CD8-positive, alpha-beta memory T cell (primary cell): ENCODE results near the gene ACP7. TPM values are rescaled to one million over a fixed set of nuclear protein-coding genes. Genes with fewer than 3 reads are reported as not detected.
A peak's percentile ranks its signal among the peaks of the same experiment; 100 is the strongest.
"Not testable (repeated sequence)": the region's sequence is repeated elsewhere in the genome, so short reads cannot be mapped to it uniquely, and the experiment has no call there.

Experiments used
- CTCF ChIA-PET: fragments of 350-600 bp; sonication (Branson Sonifier 250); formaldehyde crosslinking; loops from one replicate; lab custom pipeline; 2021; ENCODE audit warnings: antibody characterized with exemption; lab: Charles Lee
- POLR2A ChIA-PET: fragments of 350-600 bp; sonication (Branson Sonifier 250); formaldehyde crosslinking; loops from one replicate; lab custom pipeline; 2021; ENCODE audit warnings: antibody characterized with exemption; lab: Charles Lee
- DNase-seq, 5 donors: peaks; one replicate each; pipeline versions ENCODE4 v3.0.0 to v3.0.0-alpha.2; 2020 to 2022; ENCODE audit warnings: mixed read lengths in 1 of 5
- H3K27ac ChIP-seq: one replicate; pipeline ENCODE4 v1.7.0; 2013; ENCODE audit warnings: low read depth, mild to moderate bottlenecking, low read length, moderate library complexity
- H3K27me3 ChIP-seq: 2 replicates; pipeline ENCODE4 v1.7.0; 2013; ENCODE audit warnings: low read length, mild to moderate bottlenecking; ENCODE audit not compliant: insufficient read depth, poor library complexity, severe bottlenecking
- H3K36me3 ChIP-seq: 2 replicates; pipeline ENCODE4 v1.7.0; 2013; ENCODE audit warnings: mild to moderate bottlenecking, low read length, moderate library complexity; ENCODE audit not compliant: insufficient read depth
- H3K4me1 ChIP-seq: 2 replicates; pipeline ENCODE4 v1.7.0; 2013; ENCODE audit warnings: mild to moderate bottlenecking, low read length, moderate library complexity; ENCODE audit not compliant: insufficient read depth
- H3K4me3 ChIP-seq: 2 replicates; pipeline ENCODE4 v1.7.0; 2013; ENCODE audit warnings: mild to moderate bottlenecking, low read length
- H3K9me3 ChIP-seq: 2 replicates; pipeline ENCODE4 v1.7.0; 2013; ENCODE audit warnings: mild to moderate bottlenecking, low read length
- H3K27ac Mint-ChIP-seq, 8 donors: one replicate each; pipeline ENCODE4 v1.8.0; 2020 to 2021; ENCODE audit warnings: mixed read lengths in 8 of 8, mild to moderate bottlenecking in 6 of 8, inconsistent platforms in 3 of 8, moderate library complexity in 3 of 8
- H3K27me3 Mint-ChIP-seq, 2 donors: one replicate each; pipeline ENCODE4 v1.8.0; 2020 to 2021; ENCODE audit warnings: mixed read lengths in 2 of 2, mild to moderate bottlenecking in 1 of 2, moderate library complexity in 1 of 2
- H3K36me3 Mint-ChIP-seq, 3 donors: one replicate each; pipeline ENCODE4 v1.8.0; 2020 to 2021; ENCODE audit warnings: mixed read lengths in 3 of 3, inconsistent platforms in 1 of 3, mild to moderate bottlenecking in 1 of 3
- H3K4me1 Mint-ChIP-seq, 3 donors: one replicate each; pipeline ENCODE4 v1.8.0; 2020 to 2021; ENCODE audit warnings: mixed read lengths in 3 of 3, inconsistent platforms in 1 of 3, mild to moderate bottlenecking in 1 of 3
- H3K4me3 Mint-ChIP-seq, 7 donors: one replicate each; pipeline ENCODE4 v1.8.0; 2020 to 2021; ENCODE audit warnings: mixed read lengths in 7 of 7, mild to moderate bottlenecking in 6 of 7, moderate library complexity in 4 of 7, inconsistent platforms in 2 of 7
- H3K9me3 Mint-ChIP-seq, 5 donors: one replicate each; pipeline ENCODE4 v1.8.0; 2020 to 2022; ENCODE audit warnings: mixed read lengths in 5 of 5, mild to moderate bottlenecking in 3 of 5, moderate library complexity in 2 of 5, inconsistent platforms in 1 of 5
- polyA plus RNA-seq: library from polyadenylated mRNA; unstranded; fragments of 300-500 nt; fragmentation: Illumina TruSeq; gene quantifications from one replicate; pipeline ENCODE4 v1.2.3, GENCODE V29; 2021
- total RNA-seq, 2 experiments: library from RNA; stranded (reverse); gene quantifications; one replicate each; pipeline ENCODE4 v1.2.3, GENCODE V29; 2021

ACP7 gene
- total and polyA plus RNA-seq, 3 experiments from 2014 or later, result 0.22 TPM; not detected in 2

- no peak overlapping the region for H3K4me3 ChIP-seq
- Mint-ChIP-seq H3K36me3 (peaks cover 0 to 15% (median 2%) of the 10 kb centered on the region in 3 donors), H3K9me3 (no peaks in the 10 kb centered on the region), H3K4me1 (peaks cover 19 to 36% (median 19%) of the 10 kb centered on the region in 3 donors), H3K27me3 (no peaks in the 10 kb centered on the region), H3K4me3 (no peak overlapping the region), H3K27ac (peak overlapping the region in 1 of 8 donors; percentile 17)
- H3K27me3 ChIP-seq, result no peaks in the 10 kb centered on the region
- no peak overlapping the region for H3K27ac ChIP-seq
- no peaks in the 10 kb centered on the region for H3K4me1 ChIP-seq
- CTCF ChIA-PET, result no interaction called here
- POLR2A ChIA-PET, result no interaction called here
- no peaks in the 10 kb centered on the region for H3K36me3 ChIP-seq
- H3K9me3 ChIP-seq, result no peaks in the 10 kb centered on the region
- no peak for DNase-seq
These were observed 54.3 kb downstream of the ACP7 start for GRCh38 chr19:39138221-39139211.

- ChIA-PET CTCF (interaction anchor here (1.5 kb wide), 1 partner anchor 10 kb away, joined by 3 read pairs; no protein-coding TSS in a partner anchor), POLR2A (no interaction called here)
- Mint-ChIP-seq H3K4me3 (no peak overlapping the region), H3K27me3 (no peaks in the 10 kb centered on the region), H3K27ac (no peak overlapping the region), H3K9me3 (no peaks in the 10 kb centered on the region), H3K36me3 (peaks cover 0 to 15% (median 2%) of the 10 kb centered on the region in 3 donors), H3K4me1 (peaks cover 20 to 38% (median 21%) of the 10 kb centered on the region in 3 donors)
- Histone ChIP-seq H3K36me3 (no peaks in the 10 kb centered on the region), H3K9me3 (no peaks in the 10 kb centered on the region), H3K4me1 (no peaks in the 10 kb centered on the region), H3K27ac (no peak overlapping the region), H3K4me3 (no peak overlapping the region), H3K27me3 (no peaks in the 10 kb centered on the region)
- no peak for DNase-seq
These were observed 55.2 kb downstream of the ACP7 start for GRCh38 chr19:39139305-39139874.

DNA sequence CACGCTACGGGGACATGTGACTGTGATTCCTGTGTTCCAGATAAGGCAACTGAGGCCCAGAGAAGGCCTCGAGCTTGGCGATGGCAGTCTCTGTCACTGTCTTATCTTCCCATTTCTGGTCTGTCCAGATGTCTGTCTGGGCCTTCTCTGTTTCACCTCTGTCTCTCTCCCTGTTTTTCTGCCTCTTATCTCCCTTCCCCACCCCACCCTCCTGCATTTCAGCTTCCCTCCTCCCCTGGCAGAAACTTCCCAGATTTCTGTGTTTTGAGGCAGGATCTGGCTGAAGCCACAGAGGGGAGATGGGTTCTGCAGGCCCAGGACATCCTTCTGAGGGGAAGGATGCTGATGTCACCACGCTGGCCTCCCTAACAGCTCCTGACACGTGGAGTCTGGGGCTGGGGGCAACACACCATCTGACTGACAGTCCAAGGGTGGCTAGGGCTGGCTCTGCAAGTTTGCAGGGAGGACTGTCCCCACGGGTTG lies 55.8 kb downstream of the ACP7 start:
- no peak for DNase-seq
- no peak overlapping the region for H3K27ac ChIP-seq
- H3K27me3 Mint-ChIP-seq, result no peaks in the 10 kb centered on the region
- no peaks in the 10 kb centered on the region for H3K36me3 ChIP-seq
- H3K4me3 Mint-ChIP-seq, result no peak overlapping the region
- H3K9me3 Mint-ChIP-seq, result no peaks in the 10 kb centered on the region
- H3K4me1 ChIP-seq, result no peaks in the 10 kb centered on the region
- peaks cover 0 to 15% (median 2%) of the 10 kb centered on the region in 3 donors for H3K36me3 Mint-ChIP-seq
- ChIA-PET POLR2A (no interaction called here), CTCF (interaction anchor here (1.5 kb wide), 1 partner anchor 9 kb away, joined by 3 read pairs; no protein-coding TSS in a partner anchor)
- no peaks in the 10 kb centered on the region for H3K9me3 ChIP-seq
- H3K27ac Mint-ChIP-seq, result peak overlapping the region in 1 of 8 donors; percentile 47
- no peak overlapping the region for H3K4me3 ChIP-seq
- H3K4me1 Mint-ChIP-seq, result peaks cover 25 to 45% (median 26%) of the 10 kb centered on the region in 3 donors
- H3K27me3 ChIP-seq, result no peaks in the 10 kb centered on the region

- Mint-ChIP-seq H3K9me3 (no peaks in the 10 kb centered on the region), H3K36me3 (peaks cover 0 to 15% (median 2%) of the 10 kb centered on the region in 3 donors), H3K4me1 (peaks cover 26 to 46% (median 26%) of the 10 kb centered on the region in 3 donors), H3K27ac (peak overlapping the region in 1 of 8 donors; percentile 26), H3K4me3 (no peak overlapping the region), H3K27me3 (no peaks in the 10 kb centered on the region)
- Histone ChIP-seq H3K9me3 (no peaks in the 10 kb centered on the region), H3K36me3 (no peaks in the 10 kb centered on the region), H3K4me1 (no peaks in the 10 kb centered on the region), H3K4me3 (no peak overlapping the region), H3K27me3 (no peaks in the 10 kb centered on the region), H3K27ac (no peak overlapping the region)
- POLR2A ChIA-PET, result no interaction called here
- CTCF ChIA-PET, result interaction anchor here (1.5 kb wide), 1 partner anchor 9 kb away, joined by 3 read pairs; no protein-coding TSS in a partner anchor
- DNase-seq, result no peak
These were observed 56.4 kb downstream of the ACP7 start for GRCh38 chr19:39140594-39140993.

DNA sequence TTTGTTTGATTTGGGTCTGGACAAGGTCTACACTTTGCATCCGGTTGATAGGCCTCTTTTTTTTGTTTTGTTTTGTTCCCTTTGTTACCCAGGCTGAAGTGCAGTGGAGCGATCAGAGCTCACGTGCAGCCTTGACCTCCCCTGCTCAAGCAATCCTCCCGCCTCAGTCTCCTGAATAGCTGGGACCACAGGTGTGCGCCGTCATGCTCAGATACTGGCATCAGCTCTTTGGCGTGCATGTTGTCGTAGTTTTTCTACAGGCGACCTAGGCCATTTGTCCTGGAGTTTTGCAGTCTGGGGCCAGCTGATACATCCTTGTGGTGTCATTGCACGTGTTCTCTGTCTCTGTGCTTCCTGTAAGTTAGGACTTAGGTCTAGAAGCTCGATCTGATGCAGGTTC lies 57.8 kb downstream of the ACP7 start:
- no peak overlapping the region for H3K4me3 ChIP-seq
- no peaks in the 10 kb centered on the region for H3K9me3 ChIP-seq
- no peak overlapping the region for H3K27ac Mint-ChIP-seq
- H3K27me3 Mint-ChIP-seq, result no peaks in the 10 kb centered on the region
- H3K4me3 Mint-ChIP-seq, result no peak overlapping the region
- H3K9me3 Mint-ChIP-seq, result no peaks in the 10 kb centered on the region
- H3K36me3 ChIP-seq, result no peaks in the 10 kb centered on the region
- H3K4me1 Mint-ChIP-seq, result peaks cover 20 to 44% (median 23%) of the 10 kb centered on the region in 3 donors
- peaks cover 0 to 9% (median 2%) of the 10 kb centered on the region in 3 donors for H3K36me3 Mint-ChIP-seq
- DNase-seq, result no peak
- no peaks in the 10 kb centered on the region for H3K4me1 ChIP-seq
- ChIA-PET CTCF (no interaction called here), POLR2A (no interaction called here)
- H3K27ac ChIP-seq, result no peak overlapping the region
- H3K27me3 ChIP-seq, result no peaks in the 10 kb centered on the region

DNA sequence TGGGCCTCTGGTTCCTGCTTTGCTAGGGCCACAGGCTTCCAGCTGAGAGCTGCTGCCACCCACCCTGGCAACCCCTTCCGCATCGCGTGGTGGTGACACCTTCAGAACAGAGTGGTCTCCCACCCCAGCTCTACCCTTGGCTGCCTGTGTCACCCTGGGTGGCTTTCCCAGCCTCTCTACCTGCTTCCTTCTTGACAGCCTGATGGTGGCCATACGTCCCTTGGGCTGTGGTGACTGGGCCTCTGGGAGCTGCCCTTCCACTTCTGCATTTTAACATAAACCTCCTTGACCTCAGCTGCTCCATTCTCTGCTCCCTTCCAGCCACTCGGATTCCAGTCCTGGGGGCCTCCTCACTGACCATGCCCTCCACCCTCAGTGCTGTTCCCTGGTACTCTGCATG lies 58.5 kb downstream of the ACP7 start:
- Mint-ChIP-seq H3K4me1 (peaks cover 19 to 44% (median 23%) of the 10 kb centered on the region in 3 donors), H3K36me3 (peaks cover 0 to 5% (median 0%) of the 10 kb centered on the region in 3 donors), H3K4me3 (no peak overlapping the region), H3K27me3 (no peaks in the 10 kb centered on the region), H3K9me3 (no peaks in the 10 kb centered on the region), H3K27ac (peak overlapping the region in 2 of 8 donors; percentile 70 to 92)
- no peaks in the 10 kb centered on the region for H3K9me3 ChIP-seq
- no peak for DNase-seq
- H3K27ac ChIP-seq, result no peak overlapping the region
- no peaks in the 10 kb centered on the region for H3K36me3 ChIP-seq
- no peak overlapping the region for H3K4me3 ChIP-seq
- no peaks in the 10 kb centered on the region for H3K4me1 ChIP-seq
- H3K27me3 ChIP-seq, result no peaks in the 10 kb centered on the region
- ChIA-PET POLR2A (no interaction called here), CTCF (no interaction called here)

GRCh38 chr19:39143757-39144289 lies 59.7 kb downstream of the ACP7 start:
- POLR2A ChIA-PET, H3K27ac Mint-ChIP-seq, DNase-seq, CTCF ChIA-PET, H3K36me3 ChIP-seq, H3K27me3 ChIP-seq, H3K4me3 ChIP-seq, H3K4me1 ChIP-seq, H3K36me3 Mint-ChIP-seq, H3K4me3 Mint-ChIP-seq, H3K27me3 Mint-ChIP-seq, H3K9me3 Mint-ChIP-seq, H3K9me3 ChIP-seq, H3K27ac ChIP-seq: not testable (repeated sequence)
- peaks cover 21 to 43% (median 24%) of the 10 kb centered on the region in 3 donors for H3K4me1 Mint-ChIP-seq
